GM20431 (cell line): Measurements from ENCODE around the gene ATP2C2.
"Not testable (repeated sequence)": the region's sequence is repeated elsewhere in the genome, so short reads cannot be mapped to it uniquely, and the experiment has no call there.

Source experiments
- in situ Hi-C: fragments of 300-500 bp; cut with MseI, MboI; formaldehyde crosslinking; loops from one replicate; pipeline ENCODE4 v1.15.0; 2020; ENCODE audit warnings: low sequenced_read_pairs; ENCODE audit not compliant: unreplicated experiment

The ATP2C2 gene

DNA sequence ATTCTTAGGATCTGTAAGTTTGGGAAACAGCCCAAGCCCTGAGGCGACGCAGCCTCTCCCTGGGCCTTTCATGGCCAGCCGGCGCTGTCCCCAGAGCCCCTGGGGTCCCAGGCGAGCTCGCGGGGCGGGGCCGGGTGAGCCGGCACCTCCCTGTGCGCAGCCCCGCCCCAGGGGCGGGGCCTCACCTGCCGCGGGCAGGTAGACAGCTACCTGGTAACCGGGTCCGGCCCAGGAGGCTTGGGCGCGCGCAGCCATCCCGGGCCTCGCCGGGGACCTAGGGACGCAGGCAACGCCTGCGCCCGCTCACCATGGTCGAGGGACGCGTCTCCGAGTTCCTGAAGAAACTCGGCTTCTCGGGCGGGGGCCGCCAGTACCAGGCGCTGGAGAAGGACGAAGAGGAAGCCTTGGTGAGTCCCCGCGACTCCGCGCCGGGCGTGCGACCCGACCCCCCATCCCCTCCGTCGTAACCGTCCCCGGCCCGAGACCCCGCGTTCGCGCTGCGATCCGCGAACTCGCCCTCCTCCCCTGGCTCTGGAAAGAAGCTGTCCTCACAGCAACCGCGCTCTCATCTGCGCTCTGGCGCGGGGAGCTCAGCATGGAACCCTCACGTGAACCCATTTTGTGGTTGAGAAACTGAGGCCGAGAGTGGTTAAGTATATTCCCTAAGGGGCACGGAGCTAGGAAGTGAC is at the start of gene ATP2C2:
Gene ATP2C2 (plus strand): TSS at position 231 of the 689 bp plus-strand sequence. CDS start 78 bp downstream, at position 309.
- in situ Hi-C loops, result no loop called here

DNA sequence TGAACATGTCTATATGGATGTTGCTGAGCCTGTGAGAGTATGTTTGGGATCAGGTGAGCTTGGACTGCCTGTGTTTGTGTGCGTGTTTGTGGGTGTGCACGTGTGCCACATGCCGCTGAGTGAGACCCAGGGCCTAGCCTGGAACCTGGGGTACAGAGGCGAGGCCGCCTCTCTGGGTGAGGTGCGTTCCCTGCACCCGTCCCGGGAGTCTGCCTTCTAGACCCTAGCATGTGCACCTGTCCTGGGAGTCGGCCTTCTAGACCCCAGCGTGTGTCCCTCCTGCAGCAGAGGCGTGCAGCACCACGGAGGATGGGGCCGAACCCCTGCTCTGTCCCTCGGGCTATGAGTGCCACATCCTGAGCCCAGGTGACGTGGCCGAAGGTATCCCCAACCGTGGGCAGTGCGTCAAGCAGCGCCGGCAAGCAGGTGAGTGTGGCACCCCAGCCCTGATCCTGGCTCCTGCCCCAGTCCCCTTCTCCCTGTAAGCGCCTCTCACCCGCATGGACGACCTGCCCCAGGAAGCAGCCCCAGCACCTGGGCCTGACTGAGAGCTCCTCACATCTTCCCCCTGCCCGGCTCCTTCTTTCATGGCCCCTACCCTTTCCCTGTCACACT is 49.1 kb upstream of the ATP2C2 start:
- in situ Hi-C loops, result no loop called here

DNA sequence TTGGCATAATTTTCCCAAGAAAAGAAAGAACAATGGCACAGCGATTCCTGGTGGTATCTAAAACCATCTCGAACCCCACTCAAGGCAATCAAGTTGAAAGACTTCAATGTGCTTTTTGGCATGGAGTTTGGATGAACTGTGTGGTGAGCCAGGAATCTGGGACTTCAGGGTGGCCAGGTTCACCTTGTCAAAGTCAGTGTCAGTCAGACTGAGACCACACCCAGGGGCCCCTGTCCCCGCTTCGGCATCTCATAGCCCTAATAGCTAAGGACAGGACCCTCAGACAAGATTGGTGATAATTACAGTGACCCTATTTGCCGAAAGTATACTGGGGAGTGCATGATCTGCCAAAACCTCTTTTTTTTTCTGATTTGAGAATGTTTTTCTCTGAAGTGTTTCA is 47.8 kb upstream of the ATP2C2 start:
- in situ Hi-C loops, result no loop called here

DNA sequence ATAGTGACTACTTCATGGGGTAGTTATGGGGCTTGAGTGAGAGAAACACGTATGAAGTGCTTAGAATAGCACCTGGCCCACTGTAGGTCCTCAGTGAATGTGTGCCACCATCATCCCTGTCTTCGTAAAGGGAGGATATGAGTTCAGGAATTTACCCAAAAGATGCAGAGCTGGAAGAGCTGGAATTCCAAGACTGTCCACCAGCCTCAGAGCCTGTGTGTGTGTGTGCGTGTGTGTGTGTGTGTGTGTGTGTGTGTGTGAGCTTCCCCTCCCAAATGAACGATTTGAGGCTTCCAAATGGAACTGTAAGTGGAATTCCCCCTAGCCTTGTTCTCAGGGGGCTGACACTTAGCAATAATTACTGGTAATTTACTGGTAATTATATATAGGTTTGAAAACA is 46.4 kb upstream of the ATP2C2 start:
- in situ Hi-C loops, result no loop called here

DNA sequence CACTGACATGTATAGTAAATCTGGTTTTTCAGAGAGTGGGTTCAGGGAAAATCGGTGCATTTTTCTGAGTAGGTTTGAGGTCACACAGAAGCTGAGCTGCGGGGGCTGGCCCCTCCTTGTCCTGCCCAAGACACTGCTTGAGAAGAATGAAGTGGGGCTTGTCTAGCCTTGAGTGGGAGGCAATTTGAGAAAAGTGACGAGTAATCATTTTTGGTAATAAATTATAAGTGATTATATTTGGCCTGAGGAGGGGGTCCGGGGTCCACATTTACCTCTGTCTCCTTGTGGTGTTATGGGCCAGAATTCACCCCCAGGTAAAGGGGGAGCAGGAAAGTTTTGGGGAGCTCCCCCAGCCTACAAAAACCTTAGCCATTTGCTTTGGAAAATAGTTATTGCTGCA is 45.6 kb upstream of the ATP2C2 start:
- in situ Hi-C loops, result no loop called here

GRCh38 chr16:84323606-84324005 is 44.7 kb upstream of the ATP2C2 start:
- in situ Hi-C loops, result no loop called here

DNA sequence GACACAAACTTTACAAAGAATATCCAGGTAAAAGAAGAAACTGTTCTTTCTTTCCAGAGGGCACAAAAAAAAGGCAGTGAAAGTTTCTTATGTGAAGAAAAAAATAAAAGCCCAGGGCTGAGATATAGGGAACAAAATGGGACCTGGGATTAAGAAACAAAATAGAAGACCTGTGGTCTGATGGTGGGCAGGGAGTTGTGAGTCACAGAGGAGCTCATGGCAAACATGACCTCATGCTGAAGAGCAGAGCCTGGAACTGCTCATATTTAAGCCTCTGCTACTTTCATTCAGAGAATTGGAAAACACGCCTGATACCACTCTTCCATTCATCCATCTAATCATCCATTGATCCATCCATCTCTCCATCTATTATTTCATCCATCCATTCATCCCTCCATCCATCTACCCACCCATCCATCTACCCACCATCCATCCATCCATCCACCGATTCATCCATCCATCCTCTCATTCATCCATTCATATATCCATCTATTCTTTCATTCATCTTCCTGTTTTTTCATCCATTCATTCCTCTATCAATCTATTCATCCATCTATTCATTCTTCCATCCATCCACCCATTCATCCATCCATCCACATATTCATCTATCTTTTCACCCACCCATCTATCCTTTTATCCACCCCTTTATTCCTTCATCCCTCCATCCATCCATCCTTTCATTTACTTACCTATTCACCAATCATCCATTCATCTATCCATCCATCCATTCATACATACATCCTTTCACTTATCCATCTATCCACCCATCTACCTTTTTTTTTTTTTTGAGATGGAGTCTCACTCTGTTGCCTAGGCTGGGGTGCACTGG is 43.7 kb upstream of the ATP2C2 start:
- in situ Hi-C loops, result no loop called here

DNA sequence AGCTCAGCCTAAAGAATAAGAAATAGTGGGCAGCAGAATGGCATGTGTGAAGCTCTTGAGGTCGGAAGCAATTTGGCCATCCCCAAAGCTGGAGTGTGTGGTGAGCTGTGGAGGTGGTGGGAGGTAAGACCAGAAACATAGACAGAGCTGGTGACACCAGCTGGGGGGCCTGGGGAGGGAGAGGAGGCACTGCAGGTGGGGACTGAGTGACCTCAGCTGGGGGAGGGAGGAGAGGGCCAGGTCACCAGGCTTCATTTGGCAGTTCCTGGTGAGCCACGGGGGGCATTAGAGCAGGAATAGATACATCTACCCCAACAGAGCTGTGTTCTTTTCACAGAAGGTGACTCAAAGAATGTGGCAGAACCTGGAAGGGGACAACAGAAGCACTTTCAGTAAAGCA is 41.8 kb upstream of the ATP2C2 start:
- in situ Hi-C loops, result no loop called here

- in situ Hi-C loops, result no loop called here
These were observed 40.3 kb upstream of the ATP2C2 start for GRCh38 chr16:84327926-84328505.

DNA sequence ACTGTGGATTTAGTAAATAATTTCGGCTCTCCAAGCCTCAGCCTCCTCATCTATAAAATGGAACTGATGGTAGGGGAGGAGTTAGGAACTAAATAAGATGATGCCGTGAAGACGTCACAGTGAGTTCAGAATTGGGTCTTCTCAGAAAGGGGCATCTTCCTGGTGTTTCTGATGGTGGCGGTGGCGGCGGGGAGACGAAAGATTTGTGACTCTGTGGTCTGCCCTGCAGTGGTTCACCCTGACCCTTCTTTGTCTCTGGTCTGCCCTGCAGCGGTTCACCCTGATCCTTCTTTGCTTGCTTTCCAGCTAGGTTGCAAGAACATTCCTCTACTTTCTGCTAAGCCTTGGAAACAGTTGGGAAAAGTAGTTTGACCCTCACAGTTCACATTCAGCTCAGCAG is 39.3 kb upstream of the ATP2C2 start:
- in situ Hi-C loops, result no loop called here

GRCh38 chr16:84329843-84330684 is 38.3 kb upstream of the ATP2C2 start:
- in situ Hi-C loops, result no loop called here

DNA sequence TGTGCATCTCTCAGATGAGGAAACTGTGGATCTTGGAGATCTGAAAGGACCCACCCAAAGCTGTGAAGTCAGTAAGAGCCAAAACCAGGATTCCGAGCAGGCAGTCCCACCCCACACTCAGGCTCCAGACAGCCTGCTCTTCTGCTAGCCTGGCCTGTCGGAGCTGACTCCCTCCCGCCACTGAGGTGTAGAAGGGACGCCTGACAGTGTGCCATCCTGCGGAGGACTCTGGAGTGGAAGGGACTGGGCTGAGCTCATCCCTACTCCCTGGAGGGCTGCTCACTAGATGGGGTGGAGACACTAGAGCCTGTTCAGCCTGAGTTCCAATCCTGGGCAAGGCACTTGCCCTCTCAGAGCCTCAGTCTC is 37.7 kb upstream of the ATP2C2 start:
- in situ Hi-C loops, result no loop called here

DNA sequence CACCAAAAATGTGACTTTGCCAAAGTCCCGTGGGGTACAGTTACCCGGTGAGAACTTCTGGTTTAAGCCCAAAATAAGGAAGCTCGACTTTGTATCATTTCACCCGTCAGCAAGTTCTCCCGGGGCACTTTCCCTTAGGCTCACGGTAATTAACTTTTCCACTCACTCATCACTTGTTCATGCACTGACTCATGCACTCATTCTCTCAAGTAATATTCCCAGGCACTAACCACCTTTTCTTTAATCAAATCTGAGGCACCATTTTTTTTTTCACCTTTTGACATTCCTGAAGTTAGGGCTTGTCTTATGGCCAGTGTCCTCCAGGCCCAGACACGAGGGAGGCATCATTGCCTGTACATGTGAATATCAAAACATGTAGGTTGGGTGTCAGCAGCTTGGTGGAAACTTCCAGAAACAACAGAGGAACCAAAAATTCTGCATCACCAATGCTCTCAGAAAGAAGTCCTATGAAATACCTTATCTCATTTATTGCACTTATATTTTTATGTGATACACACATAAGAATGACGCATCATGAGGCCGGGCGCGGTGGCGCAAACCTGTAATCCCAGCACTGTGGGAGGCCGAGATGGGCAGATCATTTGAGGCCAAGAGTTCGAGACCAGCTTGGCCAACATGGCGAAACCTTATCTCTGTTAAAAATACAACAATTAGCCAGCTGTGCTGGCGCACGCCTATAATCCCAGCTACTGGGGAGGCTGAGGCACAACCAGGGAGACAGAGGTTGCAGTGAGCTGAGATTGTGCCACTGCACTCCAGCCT is 36.1 kb upstream of the ATP2C2 start:
- in situ Hi-C loops, result no loop called here

- in situ Hi-C loops, result no loop called here
These were observed 35.2 kb upstream of the ATP2C2 start for GRCh38 chr16:84332975-84333684.

GRCh38 chr16:84334058-84334457 is 34.3 kb upstream of the ATP2C2 start:
- in situ Hi-C loops, result no loop called here

- in situ Hi-C loops, result no loop called here
These were observed 33.9 kb upstream of the ATP2C2 start for GRCh38 chr16:84334482-84334881.

GRCh38 chr16:84337236-84337635 is 31.1 kb upstream of the ATP2C2 start:
- in situ Hi-C loops, result not testable (repeated sequence)

DNA sequence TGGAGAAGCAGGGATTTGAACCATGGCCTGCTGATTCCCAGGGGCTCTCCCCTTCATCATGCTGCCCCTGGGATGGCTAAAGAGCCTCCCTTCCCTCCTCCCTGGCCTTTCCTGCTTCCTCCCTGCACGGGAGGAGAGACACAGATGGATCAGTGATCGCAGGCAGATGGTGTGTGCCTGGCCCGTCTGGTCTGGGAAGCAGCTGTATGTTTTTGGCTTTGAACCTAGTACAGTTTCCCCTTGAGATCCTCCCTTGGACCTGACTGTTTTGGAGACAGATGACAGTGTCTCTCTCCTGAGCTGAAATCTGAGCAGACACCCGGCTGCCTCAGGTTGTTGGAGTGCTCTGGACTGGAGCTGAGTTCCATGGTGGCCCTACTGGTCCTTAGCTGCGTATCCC is 29.0 kb upstream of the ATP2C2 start:
- in situ Hi-C loops, result no loop called here

GRCh38 chr16:84339766-84340165 is 28.6 kb upstream of the ATP2C2 start:
- in situ Hi-C loops, result no loop called here
